ENCODE data around the gene PLA2G4F.

DNA sequence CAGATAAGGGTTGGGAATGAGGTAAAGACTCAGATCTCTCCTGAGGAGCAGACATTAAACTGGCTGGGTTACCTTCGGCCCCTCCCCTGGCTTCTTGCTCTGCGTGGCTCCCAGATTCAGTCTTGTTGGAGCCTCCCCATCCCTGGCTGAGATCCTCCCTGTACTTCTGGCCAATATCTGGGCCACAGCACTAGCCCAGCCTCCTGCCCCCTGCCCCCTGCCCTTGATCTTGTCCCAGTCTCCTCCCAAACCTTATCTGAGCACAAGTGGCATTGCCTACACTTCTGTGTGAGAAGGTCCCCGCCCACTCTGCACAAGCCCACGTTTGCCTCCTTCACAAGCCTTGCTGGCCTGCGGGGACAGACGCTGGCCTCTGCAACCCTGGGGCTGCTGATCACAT is 16.8 kb downstream of the PLA2G4F start:
- TF ChIP-seq, protein P1, sequence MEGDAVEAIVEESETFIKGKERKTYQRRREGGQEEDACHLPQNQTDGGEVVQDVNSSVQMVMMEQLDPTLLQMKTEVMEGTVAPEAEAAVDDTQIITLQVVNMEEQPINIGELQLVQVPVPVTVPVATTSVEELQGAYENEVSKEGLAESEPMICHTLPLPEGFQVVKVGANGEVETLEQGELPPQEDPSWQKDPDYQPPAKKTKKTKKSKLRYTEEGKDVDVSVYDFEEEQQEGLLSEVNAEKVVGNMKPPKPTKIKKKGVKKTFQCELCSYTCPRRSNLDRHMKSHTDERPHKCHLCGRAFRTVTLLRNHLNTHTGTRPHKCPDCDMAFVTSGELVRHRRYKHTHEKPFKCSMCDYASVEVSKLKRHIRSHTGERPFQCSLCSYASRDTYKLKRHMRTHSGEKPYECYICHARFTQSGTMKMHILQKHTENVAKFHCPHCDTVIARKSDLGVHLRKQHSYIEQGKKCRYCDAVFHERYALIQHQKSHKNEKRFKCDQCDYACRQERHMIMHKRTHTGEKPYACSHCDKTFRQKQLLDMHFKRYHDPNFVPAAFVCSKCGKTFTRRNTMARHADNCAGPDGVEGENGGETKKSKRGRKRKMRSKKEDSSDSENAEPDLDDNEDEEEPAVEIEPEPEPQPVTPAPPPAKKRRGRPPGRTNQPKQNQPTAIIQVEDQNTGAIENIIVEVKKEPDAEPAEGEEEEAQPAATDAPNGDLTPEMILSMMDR (IDR thresholded peaks at IDR 0.05), result no peak
- no peak for TF ChIP-seq FOXM1 (IDR thresholded peaks at IDR 0.05; ENCODE audit: low read depth)
- no peak for TF ChIP-seq POLR2AphosphoS5 (IDR thresholded peaks at IDR 0.05; ENCODE audit: low read depth, low read length)
- TF ChIP-seq TCF12 (IDR thresholded peaks at IDR 0.05), result no peak
- TF ChIP-seq, protein P2, sequence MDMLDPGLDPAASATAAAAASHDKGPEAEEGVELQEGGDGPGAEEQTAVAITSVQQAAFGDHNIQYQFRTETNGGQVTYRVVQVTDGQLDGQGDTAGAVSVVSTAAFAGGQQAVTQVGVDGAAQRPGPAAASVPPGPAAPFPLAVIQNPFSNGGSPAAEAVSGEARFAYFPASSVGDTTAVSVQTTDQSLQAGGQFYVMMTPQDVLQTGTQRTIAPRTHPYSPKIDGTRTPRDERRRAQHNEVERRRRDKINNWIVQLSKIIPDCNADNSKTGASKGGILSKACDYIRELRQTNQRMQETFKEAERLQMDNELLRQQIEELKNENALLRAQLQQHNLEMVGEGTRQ (IDR thresholded peaks at IDR 0.05; ENCODE audit: borderline replicate concordance, low read depth, low read length), result no peak
- no peak for TF ChIP-seq SMC3 (IDR thresholded peaks at IDR 0.05; ENCODE audit: low read depth, low read length)
- TF ChIP-seq MXI1 (IDR thresholded peaks at IDR 0.05; ENCODE audit: low read depth, low read length), result no peak
- TF ChIP-seq YY1 (IDR thresholded peaks at IDR 0.05; ENCODE audit: low read depth), result no peak
- TF ChIP-seq EZH2phosphoT487 (IDR thresholded peaks at IDR 0.05; ENCODE audit: borderline replicate concordance, low read depth), result no peak
